Mucosa of gallbladder (tissue), 1 donor: ENCODE results near the gene USP11. TPM values are rescaled to one million over a fixed set of nuclear protein-coding genes. Genes with fewer than 3 reads are reported as not detected.

Experiments used
- DNase-seq: peaks from one replicate; pipeline ENCODE4 v3.0.0-alpha.2; 2020; ENCODE audit warnings: low spot score
- total RNA-seq: library from RNA; stranded (reverse); gene quantifications from one replicate; pipeline ENCODE4 v1.2.1, GENCODE V29; 2021
- donor health status: DM: no; HTN: no; CAD: no.

USP11 gene
- total RNA-seq, 1 donor from 2014 or later, result 59.0 TPM

DNA sequence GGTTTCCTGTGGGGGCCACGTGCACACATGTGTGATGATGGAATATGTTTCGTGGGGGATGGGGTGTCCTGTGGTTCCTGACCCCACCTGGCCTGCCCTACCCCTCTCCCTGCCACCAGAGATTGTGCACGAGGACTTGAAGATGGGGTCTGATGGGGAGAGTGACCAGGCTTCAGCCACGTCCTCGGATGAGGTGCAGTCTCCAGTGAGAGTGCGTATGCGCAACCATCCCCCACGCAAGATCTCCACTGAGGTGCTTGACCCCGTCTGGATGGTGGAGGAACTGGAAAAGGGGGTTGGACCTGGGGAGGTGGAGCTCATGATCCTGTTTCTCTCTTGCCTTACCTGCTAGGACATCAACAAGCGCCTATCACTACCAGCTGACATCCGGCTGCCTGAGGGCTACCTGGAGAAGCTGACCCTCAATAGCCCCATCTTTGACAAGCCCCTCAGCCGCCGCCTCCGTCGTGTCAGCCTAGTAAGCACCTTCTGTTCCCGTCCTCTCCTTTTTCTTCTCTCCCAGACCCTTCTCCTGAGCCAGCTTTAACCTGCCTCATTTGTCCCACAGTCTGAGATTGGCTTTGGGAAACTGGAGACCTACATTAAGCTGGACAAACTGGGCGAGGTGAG, 8.4 kb upstream of the USP11 start:
- no peak for DNase-seq

DNA sequence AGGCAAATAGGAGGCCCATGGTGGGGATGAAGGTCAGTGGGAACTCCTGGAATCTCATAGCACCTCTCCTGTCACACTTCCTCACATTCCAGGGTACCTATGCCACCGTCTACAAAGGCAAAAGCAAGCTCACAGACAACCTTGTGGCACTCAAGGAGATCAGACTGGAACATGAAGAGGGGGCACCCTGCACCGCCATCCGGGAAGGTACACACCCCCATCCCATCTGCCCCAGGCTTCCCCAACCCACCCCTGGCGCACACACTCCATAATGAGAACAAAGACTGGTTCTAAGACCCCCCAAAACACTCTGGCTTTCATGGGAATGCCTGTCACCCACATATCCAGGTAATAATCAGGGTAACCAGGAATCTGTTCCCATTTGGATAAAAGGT, 7.9 kb upstream of the USP11 start:
- DNase-seq, result no peak

DNA sequence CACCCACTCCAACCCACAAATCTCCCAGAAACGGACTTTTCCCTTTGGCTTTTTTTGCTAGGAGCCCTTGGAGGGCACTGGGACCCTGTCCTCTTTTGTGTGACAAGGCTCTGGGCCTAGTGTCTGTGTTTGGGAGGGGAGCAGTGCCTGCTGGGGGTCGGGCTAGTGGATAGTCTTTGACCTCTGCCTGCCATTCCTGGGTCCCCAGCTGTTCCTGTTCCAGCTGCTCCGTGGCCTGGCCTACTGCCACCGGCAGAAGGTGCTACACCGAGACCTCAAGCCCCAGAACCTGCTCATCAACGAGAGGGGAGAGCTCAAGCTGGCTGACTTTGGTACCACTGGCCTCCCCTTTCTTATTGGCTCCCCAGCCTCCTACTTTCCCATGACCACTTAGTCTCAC, 6.7 kb upstream of the USP11 start:
- DNase-seq, result no peak

DNA sequence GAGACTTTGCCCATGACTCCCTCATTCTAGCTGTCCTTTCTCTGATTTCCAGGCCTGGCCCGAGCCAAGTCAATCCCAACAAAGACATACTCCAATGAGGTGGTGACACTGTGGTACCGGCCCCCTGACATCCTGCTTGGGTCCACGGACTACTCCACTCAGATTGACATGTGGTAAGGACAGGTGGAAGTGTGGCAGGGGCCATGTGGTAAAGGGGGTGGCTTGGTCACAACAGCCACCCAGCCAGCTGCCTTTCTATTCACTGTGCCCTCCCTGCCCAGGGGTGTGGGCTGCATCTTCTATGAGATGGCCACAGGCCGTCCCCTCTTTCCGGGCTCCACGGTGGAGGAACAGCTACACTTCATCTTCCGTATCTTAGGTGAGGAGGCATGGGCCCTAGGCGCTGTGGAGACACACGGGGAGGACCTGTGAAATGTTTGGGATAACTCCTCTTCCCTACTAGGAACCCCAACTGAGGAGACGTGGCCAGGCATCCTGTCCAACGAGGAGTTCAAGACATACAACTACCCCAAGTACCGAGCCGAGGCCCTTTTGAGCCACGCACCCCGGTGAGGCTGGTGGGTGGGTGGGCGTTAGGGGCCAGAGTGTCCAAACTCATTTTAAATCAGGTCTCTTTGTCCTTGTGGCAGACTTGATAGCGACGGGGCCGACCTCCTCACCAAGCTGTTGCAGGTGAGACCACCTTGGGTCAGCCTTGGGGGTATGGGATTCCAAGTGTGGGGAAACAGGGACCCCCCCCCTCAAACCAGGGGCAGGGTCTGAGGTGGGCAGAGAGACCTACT, 6.1 kb upstream of the USP11 start:
- no peak for DNase-seq

DNA sequence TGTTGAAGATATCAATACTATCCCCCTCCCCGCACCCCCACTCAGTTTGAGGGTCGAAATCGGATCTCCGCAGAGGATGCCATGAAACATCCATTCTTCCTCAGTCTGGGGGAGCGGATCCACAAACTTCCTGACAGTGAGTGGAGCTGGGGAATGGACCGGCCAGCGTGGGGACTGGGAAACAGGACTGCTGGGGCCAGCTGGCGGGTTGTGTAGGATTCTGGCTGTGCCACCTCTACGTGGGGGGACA, 5.5 kb upstream of the USP11 start:
- no peak for DNase-seq

DNA sequence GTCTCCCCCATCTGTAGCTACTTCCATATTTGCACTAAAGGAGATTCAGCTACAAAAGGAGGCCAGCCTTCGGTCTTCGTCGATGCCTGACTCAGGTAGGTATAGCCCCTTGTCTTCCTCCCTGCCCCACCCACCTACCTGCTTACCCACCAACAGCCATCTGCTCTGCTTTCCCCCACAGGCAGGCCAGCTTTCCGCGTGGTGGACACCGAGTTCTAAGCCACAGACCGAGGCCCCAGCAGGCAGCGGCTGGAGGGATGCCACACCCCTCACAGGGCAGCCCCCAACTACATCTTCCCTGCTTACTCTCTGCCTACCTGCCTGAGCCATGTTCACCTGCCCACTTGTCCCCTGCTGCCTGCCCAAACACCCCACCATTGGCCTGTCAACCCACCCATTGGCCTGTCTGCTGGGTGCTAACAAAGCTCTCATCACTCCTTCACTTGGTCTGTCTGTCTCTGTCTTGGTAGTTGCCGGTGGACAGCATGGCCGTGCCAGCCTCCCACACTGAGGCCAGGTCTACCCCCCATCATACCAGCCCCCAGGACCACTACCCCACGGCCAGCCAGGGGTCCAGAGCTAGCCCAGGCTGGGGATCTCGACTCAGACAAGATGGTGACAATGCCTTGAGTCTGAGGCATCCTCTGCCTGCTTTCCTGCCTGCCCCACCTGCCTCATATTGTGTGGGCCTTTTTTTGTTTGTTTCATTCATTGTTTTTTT, 4.1 kb upstream of the USP11 start:
- no peak for DNase-seq

DNA sequence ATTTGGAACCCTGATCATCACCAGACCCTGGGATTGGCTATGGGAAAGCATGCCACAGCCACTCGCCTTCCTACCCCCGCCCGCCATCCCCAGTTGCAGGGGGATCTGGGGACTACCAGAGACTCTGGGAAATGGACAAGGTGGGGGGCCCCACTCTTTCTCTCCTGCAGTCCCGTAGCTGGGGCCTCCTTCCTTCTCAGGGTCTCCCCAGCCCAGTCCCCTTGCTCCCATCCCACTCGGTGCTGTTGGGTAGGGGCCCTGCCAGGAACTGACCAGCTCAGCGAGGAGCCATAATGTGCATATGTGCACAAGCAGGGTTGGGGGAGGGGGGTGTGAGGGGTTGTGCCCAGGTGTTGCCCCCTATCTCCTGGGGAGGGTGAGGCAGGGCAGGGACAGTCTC, 3.4 kb upstream of the USP11 start:
- no peak for DNase-seq

DNA sequence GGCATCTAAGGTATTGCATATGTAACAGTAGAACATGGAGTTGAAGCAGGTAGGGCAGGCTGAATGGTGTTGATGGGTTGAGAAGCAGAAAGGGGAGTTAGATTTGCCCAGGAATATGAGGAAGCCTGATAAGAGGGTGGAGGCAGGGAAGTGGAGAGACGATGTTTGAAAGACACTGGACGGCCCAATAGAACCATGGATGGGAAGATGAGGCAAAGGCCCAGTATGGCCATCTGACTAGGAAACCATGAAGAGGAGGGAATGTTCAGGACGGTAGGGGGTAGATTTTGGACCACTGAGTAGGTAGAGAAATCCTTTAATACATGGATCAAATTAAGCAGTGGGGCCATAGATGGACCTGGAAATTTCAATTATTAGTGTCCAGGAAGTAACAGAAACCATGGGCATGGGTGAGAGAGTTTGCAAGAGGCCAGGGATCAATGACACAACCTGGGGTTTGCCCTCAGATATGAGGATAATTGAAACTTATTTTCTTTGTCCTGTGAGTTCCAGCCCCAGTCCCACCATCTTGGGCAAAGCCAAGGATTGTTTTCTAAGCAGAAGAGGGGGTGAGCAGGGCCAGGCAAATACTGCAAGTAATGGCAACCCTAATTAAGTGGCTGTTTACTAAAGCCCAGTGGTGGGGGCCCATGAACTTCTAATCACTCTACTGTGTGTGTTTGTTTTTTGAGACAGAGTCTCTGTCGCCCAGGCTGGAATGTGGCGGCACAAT, 2.5 kb upstream of the USP11 start:
- no peak for DNase-seq

DNA sequence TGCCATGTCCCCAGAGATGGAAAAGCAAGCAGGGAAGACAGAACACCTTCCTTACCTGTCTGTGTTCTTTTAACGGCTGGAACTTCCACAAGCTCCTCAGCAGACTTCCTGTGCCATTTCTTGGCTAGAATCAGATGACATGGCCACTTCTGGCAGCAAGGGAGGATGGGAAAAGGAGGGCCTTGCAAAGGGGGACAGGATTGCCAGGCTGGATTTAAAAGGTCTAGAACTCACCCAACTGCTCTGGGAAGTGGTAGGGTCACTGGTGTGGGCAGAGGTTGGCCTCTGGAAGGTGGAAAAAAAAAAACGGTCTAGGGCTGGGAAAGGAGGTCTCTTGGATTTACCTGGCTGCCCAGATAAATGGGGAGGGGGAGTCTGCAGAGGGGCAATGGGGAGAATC, 1.6 kb upstream of the USP11 start:
- no peak for DNase-seq

DNA sequence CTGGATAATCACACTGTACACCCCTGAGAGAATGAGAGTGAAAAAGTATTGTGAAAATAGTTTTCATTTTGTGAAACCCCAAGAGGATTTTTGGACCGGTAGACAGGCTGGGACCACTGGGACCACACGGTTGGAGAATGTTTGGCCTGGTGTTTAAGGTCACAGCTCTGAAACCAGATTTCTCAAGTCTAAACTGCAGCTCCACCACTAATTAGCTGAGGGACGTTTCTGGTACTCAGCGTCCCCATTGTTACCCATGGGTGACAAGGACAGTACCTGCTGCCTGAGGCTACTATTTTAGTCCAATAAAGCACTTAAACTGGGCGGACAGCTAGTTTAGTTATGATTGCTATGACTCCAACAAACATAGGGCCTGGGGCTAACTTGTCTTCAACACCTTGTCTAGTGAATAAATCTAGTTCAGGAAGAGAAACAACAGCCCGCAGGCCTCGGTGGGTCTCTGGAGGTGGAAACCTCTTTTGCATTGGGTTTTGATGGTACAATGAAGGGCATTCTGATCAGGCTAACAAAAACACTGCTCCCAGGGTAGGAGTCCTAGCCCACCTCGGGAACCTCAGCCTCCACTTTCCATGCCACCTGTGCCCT, 509 bp upstream of the USP11 start:
- DNase-seq, result no peak

DNA sequence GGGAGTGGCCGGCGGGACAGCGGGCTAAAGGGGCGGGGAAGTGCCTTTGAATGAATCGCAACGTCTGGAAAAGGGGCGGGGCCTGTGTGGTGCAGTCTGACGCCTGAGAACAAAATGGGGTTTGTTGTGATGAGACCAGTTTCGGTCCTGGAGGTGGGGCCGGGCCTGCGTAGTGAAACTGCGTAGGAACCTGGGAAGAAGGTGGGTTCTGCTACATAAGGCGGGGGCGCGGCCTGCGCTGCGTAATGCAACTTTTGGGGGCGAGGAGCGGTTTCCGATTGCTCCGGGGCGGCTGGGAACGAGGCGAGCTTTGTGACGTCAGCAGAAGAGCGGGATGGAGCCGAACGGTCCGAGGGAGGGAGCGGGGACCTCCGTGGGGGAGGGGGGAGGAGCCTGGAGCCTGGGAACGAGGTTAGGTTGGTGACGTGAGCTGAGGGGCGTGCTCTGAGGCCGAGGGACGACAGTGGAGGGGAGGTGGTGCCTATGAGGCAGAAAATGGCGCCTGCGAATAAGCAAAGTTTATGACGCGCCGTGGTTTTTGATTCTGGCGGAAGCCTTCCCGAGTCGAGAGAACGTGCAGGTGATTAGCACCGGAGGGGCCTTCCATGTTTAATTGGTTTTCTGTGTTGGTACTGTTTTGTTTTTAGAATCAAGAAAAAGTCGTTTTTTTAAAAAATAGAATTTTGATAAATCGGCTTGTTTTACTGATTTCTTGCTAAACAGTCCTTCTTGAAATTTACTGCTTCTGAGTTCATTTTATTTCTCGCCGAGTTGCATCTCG, 714 bp downstream of the USP11 start:
- peak; percentile 95 for DNase-seq

DNA sequence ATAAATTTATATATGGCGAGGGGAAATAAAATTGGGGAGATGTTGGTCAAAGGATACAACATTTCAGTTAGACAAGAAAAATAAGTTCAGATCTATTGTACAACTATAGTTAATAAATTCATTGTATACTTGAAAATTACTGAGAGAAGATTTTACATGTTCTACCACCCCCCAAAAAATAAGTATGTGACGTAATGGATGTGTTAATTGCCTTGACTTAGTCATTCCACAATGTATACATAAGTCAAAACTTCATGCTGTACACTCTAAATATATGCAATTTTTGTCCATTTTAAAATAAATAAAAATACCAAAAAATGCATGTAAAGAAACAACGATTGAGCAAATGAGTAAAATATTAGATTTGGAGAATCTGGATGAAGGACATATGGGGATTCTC, 1.8 kb downstream of the USP11 start:
- DNase-seq, result no peak

DNA sequence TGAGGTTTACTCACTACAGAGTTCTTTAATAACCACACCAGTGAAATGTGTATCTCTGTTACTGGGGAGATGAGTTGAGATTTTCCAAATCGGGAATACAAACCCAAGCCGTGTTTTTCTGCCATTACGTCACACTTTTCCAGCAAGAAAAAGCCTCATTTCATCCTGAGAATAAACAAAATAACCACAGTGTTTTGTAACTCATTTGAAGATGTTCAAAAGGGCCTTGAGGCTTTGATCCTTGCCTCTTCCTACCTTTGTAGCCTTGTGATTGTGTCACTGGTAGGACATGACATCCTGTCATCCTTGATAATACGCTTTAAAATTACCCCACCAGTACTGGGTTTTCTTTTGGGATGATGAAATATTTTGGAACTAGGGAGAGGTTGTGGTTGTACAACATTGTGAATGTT, 2.9 kb downstream of the USP11 start:
- no peak for DNase-seq

DNA sequence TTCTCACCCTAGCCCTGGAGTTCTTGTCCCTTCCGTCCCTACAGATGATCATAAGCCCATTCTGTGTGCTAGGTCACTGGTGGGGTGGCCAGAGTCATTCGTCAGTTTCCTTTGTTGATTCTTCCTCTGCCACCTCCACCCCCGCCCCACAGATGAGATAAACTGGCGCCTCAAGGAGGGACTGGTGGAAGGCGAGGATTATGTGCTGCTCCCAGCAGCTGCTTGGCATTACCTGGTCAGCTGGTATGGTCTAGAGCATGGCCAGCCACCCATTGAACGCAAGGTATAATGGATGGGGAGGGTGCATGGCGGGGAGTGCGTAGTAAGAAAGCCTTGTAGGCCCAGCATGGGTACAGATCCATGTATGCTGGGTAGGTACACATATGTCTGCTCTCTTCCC, 6.4 kb downstream of the USP11 start:
- no peak for DNase-seq

DNA sequence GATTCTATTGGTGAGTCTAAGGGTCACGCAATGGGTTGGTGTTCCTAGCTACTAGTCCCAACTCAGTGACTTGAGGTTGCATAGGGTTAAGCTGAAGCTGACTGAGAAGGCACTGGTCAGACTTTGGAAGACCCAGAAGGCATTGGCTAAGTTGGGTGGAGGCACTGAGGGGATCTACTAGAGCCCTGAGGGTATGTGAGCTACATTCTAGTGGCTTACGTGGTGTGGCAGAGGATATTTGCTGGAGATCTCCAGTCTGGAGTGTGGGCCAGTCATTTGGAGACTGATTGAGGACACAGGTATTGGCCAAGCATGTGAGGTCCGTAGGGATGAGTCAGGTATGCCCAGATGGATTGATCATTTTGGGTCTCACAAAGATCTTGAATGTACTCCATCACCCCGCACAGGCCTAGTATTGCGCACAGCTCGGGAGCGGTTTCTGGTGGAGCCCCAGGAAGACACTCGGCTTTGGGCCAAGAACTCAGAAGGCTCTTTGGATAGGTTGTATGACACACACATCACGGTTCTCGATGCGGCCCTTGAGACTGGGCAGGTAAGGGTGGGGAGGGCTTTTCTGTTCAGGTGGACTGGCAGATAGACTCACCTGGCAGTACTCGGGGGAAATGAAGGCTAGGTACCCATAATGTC, 7.2 kb downstream of the USP11 start:
- no peak for DNase-seq

DNA sequence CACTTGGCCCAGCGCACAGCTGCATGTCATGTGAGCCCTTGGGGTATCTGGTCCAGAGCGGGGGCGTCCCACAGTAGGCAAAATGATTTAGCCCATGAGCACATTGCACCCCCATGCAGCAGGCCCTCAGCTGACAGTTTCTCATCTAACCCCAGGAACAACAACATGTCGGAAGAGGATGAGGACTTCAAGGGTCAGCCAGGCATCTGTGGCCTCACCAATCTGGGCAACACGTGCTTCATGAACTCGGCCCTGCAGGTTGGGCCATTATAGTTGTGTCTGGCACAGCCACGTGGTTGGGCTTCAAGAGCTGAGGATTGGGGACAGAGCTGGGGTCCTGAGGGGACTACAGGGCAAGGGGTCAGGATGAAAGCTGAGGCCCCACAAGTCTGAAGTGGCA, 7.8 kb downstream of the USP11 start:
- DNase-seq, result no peak

DNA sequence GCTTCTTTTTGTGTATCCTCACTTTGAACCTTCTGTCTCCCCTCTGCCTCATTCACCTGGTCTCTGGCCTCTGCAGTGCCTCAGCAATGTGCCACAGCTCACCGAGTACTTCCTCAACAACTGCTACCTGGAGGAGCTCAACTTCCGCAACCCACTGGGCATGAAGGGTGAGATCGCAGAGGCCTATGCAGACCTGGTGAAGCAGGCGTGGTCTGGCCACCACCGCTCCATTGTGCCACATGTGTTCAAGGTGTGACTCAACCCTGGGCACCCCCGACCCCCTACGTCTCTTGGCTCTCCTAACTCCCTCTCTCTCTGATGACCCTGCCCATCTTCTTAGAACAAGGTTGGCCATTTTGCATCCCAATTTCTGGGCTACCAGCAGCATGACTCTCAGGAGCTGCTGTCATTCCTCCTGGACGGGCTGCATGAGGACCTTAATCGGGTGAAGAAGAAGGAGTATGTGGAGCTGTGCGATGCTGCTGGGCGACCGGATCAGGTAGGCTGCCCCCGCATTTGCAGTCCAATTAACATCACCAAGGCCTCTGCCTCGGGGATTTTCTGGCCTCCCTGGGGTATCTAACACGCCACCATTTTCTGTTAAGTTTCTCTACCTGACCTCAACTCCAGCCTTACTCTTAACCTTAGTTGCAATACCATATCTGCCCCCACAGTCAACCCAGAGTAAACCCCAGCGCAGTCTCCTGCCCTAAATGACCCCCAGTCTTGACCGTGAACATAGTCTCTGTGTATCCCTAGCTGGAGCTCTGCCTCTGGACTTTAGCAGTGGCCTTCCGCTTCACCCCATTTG, 8.6 kb downstream of the USP11 start:
- DNase-seq, result no peak

DNA sequence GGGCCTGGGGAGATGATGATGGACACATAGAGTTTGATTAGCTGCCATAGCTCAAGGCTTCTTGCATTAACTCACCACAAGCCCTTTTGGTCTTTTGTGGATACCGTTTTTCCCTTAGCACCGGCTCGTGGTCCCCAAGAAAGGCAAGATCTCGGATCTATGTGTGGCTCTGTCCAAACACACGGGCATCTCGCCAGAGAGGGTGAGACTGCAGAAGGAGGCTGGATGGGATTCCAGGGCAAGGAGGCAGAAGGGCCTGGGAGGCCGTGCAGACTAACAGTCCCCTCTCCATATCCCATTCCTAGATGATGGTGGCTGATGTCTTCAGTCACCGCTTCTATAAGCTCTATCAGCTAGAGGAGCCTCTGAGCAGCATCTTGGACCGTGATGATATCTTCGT, 9.5 kb downstream of the USP11 start:
- DNase-seq, result no peak

DNA sequence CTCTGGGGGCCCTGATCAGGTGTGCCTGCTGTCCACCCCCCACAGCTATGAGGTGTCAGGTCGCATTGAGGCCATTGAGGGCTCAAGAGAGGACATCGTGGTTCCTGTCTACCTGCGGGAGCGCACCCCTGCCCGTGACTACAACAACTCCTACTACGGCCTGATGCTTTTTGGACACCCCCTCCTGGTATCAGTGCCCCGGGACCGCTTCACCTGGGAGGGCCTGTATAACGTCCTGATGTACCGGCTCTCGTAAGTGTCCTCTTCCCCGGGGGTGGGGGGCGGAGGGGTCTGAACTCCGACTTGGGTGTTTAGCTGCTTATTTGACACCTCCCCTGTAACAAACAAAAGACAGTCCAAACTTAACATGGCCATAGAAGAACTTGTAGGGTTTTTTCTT, 10.5 kb downstream of the USP11 start:
- no peak for DNase-seq

DNA sequence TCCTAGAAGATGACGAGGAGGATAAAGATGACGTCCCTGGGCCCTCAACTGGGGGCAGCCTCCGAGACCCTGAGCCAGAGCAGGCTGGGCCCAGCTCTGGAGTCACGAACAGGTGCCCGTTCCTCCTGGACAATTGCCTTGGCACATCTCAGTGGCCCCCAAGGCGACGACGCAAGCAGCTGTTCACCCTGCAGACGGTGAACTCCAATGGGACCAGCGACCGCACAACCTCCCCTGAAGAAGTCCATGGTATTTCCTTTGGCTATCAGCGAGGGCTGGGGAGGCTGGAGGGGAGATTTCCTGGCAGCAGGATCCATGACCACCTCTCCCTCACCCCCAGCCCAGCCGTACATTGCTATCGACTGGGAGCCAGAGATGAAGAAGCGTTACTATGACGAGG, 11.9 kb downstream of the USP11 start:
- no peak for DNase-seq
